ENCODE measurements around the gene IRF9. TPM values are rescaled to one million over a fixed set of nuclear protein-coding genes. Genes with fewer than 3 reads are reported as not detected.

Gene IRF9
- total and polyA plus RNA-seq, 2 of the 13 experiments (the other 11 are each of a cell fraction or from before 2014, with no cell fraction given) = 14.9 to 49.7 TPM

- peak; percentile 81 for TF ChIP-seq ZBTB26 (CRISPR knock-in tag; IDR thresholded peaks at IDR 0.05; ENCODE audit: borderline replicate concordance)
- no peak; the same call in 1 of the 2 replicates for TF ChIP-seq ZBTB40 (IDR thresholded peaks at IDR 0.05)
- TF ChIP-seq ZBTB40 (CRISPR knock-in tag; IDR thresholded peaks at IDR 0.05) = peak; percentile 81; the same call in 1 of the 2 replicates
- peak; percentile 97 for TF ChIP-seq NFKB2 (CRISPR knock-in tag; IDR thresholded peaks at IDR 0.05; ENCODE audit: borderline replicate concordance)
- peak; percentile 78 for TF ChIP-seq ZBTB21 (CRISPR knock-in tag; IDR thresholded peaks at IDR 0.05)
- peak; percentile 99 for TF ChIP-seq ZNF792 (CRISPR knock-in tag; IDR thresholded peaks at IDR 0.05)
- peak; percentile 99 for TF ChIP-seq ZFY (CRISPR knock-in tag; IDR thresholded peaks at IDR 0.05)
- TF ChIP-seq CREB3 (CRISPR knock-in tag; IDR thresholded peaks at IDR 0.05) = no peak
- peak; percentile 96 for TF ChIP-seq CERS6 (CRISPR knock-in tag; IDR thresholded peaks at IDR 0.05)
- TF ChIP-seq MEF2D (CRISPR knock-in tag; IDR thresholded peaks at IDR 0.05) = peak; percentile 98
- TF ChIP-seq JUNB (CRISPR knock-in tag; IDR thresholded peaks at IDR 0.05; ENCODE audit: borderline replicate concordance) = no peak
- peak; percentile 98 for TF ChIP-seq ZNF124 (CRISPR knock-in tag; IDR thresholded peaks at IDR 0.05)
- peak; percentile 99 for TF ChIP-seq ZNF580 (CRISPR knock-in tag; IDR thresholded peaks at IDR 0.05; ENCODE audit: borderline replicate concordance, low read depth)
- no peak for TF ChIP-seq MAX (IDR thresholded peaks at IDR 0.05)
- no peak for TF ChIP-seq FOXO4 (CRISPR knock-in tag; conservative IDR thresholded peaks at IDR 0.05)
Observed at GRCh38 chr14:24113801-24114531, 47.1 kb upstream of the IRF9 start (continued).

All from HepG2 (cell line).